ENCODE results near the gene CHST3.

DNA sequence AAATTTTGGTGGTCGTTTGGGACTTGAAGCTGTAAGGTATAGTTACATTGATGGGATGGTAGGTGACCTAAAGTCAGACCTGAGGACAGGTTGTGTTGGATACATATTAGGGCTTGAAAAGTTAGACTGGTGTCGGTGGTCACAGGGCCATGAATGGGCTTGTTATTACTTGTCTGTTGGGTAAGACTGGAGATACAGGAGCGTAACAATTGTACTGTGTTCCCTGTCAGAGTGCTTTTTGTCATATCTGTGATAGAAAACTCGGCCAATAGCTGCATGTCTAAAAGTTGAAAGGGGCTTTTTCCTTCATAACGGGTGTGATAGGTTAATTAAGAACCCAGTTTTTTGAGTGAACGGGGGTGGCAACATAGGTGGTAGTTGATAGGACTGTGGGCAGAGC is 13.5 kb upstream of the CHST3 start:
- TF ChIP-seq TAF1 (IDR thresholded peaks at IDR 0.05; ENCODE audit: low read depth, low read length) (no peak), POLR2AphosphoS5 (IDR thresholded peaks at IDR 0.05; ENCODE audit: low read depth, low read length) (no peak), POLR2A (IDR thresholded peaks at IDR 0.05; ENCODE audit: low read depth, low read length) (no peak), POU2F2 (IDR thresholded peaks at IDR 0.05; ENCODE audit: low read depth, low read length) (no peak)
